Neural progenitor cell (in vitro differentiated cells): ENCODE results near the gene PRCC. TPM values are rescaled to one million over a fixed set of nuclear protein-coding genes. Genes with fewer than 3 reads are reported as not detected.
A peak's percentile ranks its signal among the peaks of the same experiment; 100 is the strongest.

ENCODE experiments used
- DNase-seq: peaks from one replicate; pipeline ENCODE4 v3.0.0-alpha.2; 2016; ENCODE audit warnings: low spot score
- H2AFZ ChIP-seq: fragments of 200-600 bp; sonication (generic); replicated peaks from 2 replicates; pipeline ENCODE4 v1.6.1; 2016; ENCODE audit warnings: antibody characterized with exemption
- H3F3A ChIP-seq: fragments of 200-600 bp; sonication (generic); 2 replicates; pipeline ENCODE4 v1.6.1; 2016; ENCODE audit warnings: antibody characterized with exemption, low read depth
- H3K27ac ChIP-seq: fragments of 200-600 bp; sonication (generic); 2 replicates; pipeline ENCODE4 v1.5.1; 2016; ENCODE audit warnings: mild to moderate bottlenecking
- H3K27me3 ChIP-seq: fragments of 200-600 bp; sonication (generic); 2 replicates; pipeline ENCODE4 v1.6.1; 2016; ENCODE audit warnings: mild to moderate bottlenecking, moderate library complexity
- H3K36me3 ChIP-seq: fragments of 200-600 bp; sonication (generic); 2 replicates; pipeline ENCODE4 v1.5.1; 2016
- H3K4me1 ChIP-seq: fragments of 200-600 bp; sonication (generic); 2 replicates; pipeline ENCODE4 v1.6.1; 2016; ENCODE audit warnings: mixed run types
- H3K4me2 ChIP-seq: fragments of 200-600 bp; sonication (generic); 2 replicates; pipeline ENCODE4 v1.6.1; 2016
- H3K4me3 ChIP-seq: fragments of 200-600 bp; sonication (generic); 2 replicates; pipeline ENCODE4 v1.5.1; 2016
- H3K79me2 ChIP-seq: fragments of 200-600 bp; sonication (generic); 2 replicates; pipeline ENCODE4 v1.6.1; 2016; ENCODE audit warnings: low read depth
- H3K9ac ChIP-seq: fragments of 200-600 bp; sonication (generic); 2 replicates; pipeline ENCODE4 v1.6.1; 2016
- H3K9me3 ChIP-seq: fragments of 200-600 bp; sonication (generic); 2 replicates; pipeline ENCODE4 v1.5.1; 2016; ENCODE audit warnings: low read depth
- H4K20me1 ChIP-seq: fragments of 200-600 bp; sonication (generic); 2 replicates; pipeline ENCODE4 v1.6.1; 2016; ENCODE audit warnings: low read depth
- H3K27ac Mint-ChIP-seq: 3 replicates; pipeline ENCODE4 v1.8.0; 2021; ENCODE audit warnings: mixed read lengths
- H3K27me3 Mint-ChIP-seq: 2 replicates; pipeline ENCODE4 v1.8.0; 2022; ENCODE audit warnings: low read depth, mild to moderate bottlenecking, inconsistent platforms, moderate library complexity, mixed read lengths; ENCODE audit not compliant: insufficient read depth
- H3K36me3 Mint-ChIP-seq: 3 replicates; pipeline ENCODE4 v1.8.0; 2021; ENCODE audit warnings: mixed read lengths
- H3K4me1 Mint-ChIP-seq: 3 replicates; pipeline ENCODE4 v1.8.0; 2021; ENCODE audit warnings: mixed read lengths
- H3K4me3 Mint-ChIP-seq: 3 replicates; pipeline ENCODE4 v1.8.0; 2021; ENCODE audit warnings: mild to moderate bottlenecking, moderate library complexity, mixed read lengths
- H3K9me3 Mint-ChIP-seq: 3 replicates; pipeline ENCODE4 v1.8.0; 2020; ENCODE audit warnings: mixed read lengths
- CTCF ChIP-seq: fragments of 200-600 bp; sonication (generic); IDR thresholded peaks from 2 replicates; pipeline ENCODE4 v1.5.1; 2017; ENCODE audit warnings: antibody characterized with exemption, mild to moderate bottlenecking
- EZH2 ChIP-seq: fragments of 200-600 bp; sonication (generic); IDR thresholded peaks from 2 replicates; pipeline ENCODE4 v1.6.1; 2017; ENCODE audit warnings: antibody characterized with exemption, mild to moderate bottlenecking, moderate library complexity
- EZH2phosphoT487 ChIP-seq: fragments of 200-600 bp; sonication (generic); IDR thresholded peaks from 2 replicates; pipeline ENCODE4 v1.6.1; 2017; ENCODE audit warnings: antibody characterized with exemption
- total RNA-seq: library from RNA; depleted of rRNA; stranded (reverse); fragments of >200 nt; gene quantifications from 2 replicates; pipeline ENCODE4 v1.2.3, GENCODE V29; 2015; ENCODE audit warnings: low replicate concordance

PRCC gene
- total RNA-seq, 1 donor from 2014 or later: 30.1 TPM

GRCh38 chr1:156839426-156840109 lies 72.2 kb downstream of the PRCC start:
- H3K4me2 ChIP-seq: peak overlapping the region; percentile 28
- H3K36me3 Mint-ChIP-seq: peaks cover 2% of the 10 kb centered on the region
- no peak overlapping the region for H3K4me3 ChIP-seq
- H3K4me1 Mint-ChIP-seq: peaks cover 30% of the 10 kb centered on the region
- no peak for TF ChIP-seq EZH2phosphoT487
- TF ChIP-seq CTCF: no peak
- TF ChIP-seq EZH2: no peak
- H3K36me3 ChIP-seq: no peaks in the 10 kb centered on the region
- peak overlapping the region; percentile 8 for H3K27ac Mint-ChIP-seq
- peaks cover 13% of the 10 kb centered on the region for H3K4me1 ChIP-seq
- H2AFZ ChIP-seq: no peak overlapping the region
- H3K9me3 ChIP-seq: no peaks in the 10 kb centered on the region
- H3K9ac ChIP-seq: no peak overlapping the region
- H3K79me2 ChIP-seq: no peaks in the 10 kb centered on the region
- H3K4me3 Mint-ChIP-seq: no peak overlapping the region
- peaks cover 44% of the 10 kb centered on the region for H3K27me3 Mint-ChIP-seq
- DNase-seq: peak; percentile 50
- peaks cover 5% of the 10 kb centered on the region for H3F3A ChIP-seq
- H4K20me1 ChIP-seq: peaks cover 6% of the 10 kb centered on the region
- peaks cover 81% of the 10 kb centered on the region for H3K27me3 ChIP-seq
- H3K9me3 Mint-ChIP-seq: peaks cover 8% of the 10 kb centered on the region
- no peak overlapping the region for H3K27ac ChIP-seq

- Histone ChIP-seq H2AFZ (no peak overlapping the region), H3K4me3 (no peak overlapping the region), H3K27me3 (peaks cover 81% of the 10 kb centered on the region), H3F3A (peaks cover 5% of the 10 kb centered on the region), H4K20me1 (peaks cover 6% of the 10 kb centered on the region), H3K79me2 (no peaks in the 10 kb centered on the region), H3K4me2 (no peak overlapping the region), H3K9me3 (no peaks in the 10 kb centered on the region), H3K9ac (no peak overlapping the region), H3K4me1 (peaks cover 20% of the 10 kb centered on the region), H3K27ac (no peak overlapping the region), H3K36me3 (no peaks in the 10 kb centered on the region)
- peaks cover 8% of the 10 kb centered on the region for H3K9me3 Mint-ChIP-seq
- H3K4me1 Mint-ChIP-seq: peaks cover 30% of the 10 kb centered on the region
- TF ChIP-seq EZH2phosphoT487 (no peak), EZH2 (no peak), CTCF (no peak)
- DNase-seq: no peak
- H3K27ac Mint-ChIP-seq: no peak overlapping the region
- H3K27me3 Mint-ChIP-seq: peaks cover 46% of the 10 kb centered on the region
- peaks cover 2% of the 10 kb centered on the region for H3K36me3 Mint-ChIP-seq
- no peak overlapping the region for H3K4me3 Mint-ChIP-seq
Observed at GRCh38 chr1:156840186-156840897, 73.0 kb downstream of the PRCC start.

- peaks cover 8% of the 10 kb centered on the region for H3K9me3 Mint-ChIP-seq
Observed at GRCh38 chr1:156840898-156841279, 73.6 kb downstream of the PRCC start.

More at GRCh38 chr1:156840898-156841279, 73.6 kb downstream of the PRCC start:
- peaks cover 5% of the 10 kb centered on the region for H3F3A ChIP-seq
- H2AFZ ChIP-seq: no peak overlapping the region
- H3K36me3 ChIP-seq: no peaks in the 10 kb centered on the region
- peak overlapping the region; percentile 53 for H3K27ac Mint-ChIP-seq
- H3K36me3 Mint-ChIP-seq: peaks cover 2% of the 10 kb centered on the region
- peaks cover 6% of the 10 kb centered on the region for H4K20me1 ChIP-seq
- H3K27ac ChIP-seq: no peak overlapping the region
- DNase-seq: no peak
- H3K4me1 Mint-ChIP-seq: peaks cover 30% of the 10 kb centered on the region
- H3K9me3 ChIP-seq: no peaks in the 10 kb centered on the region
- TF ChIP-seq EZH2phosphoT487 (no peak), EZH2 (no peak), CTCF (no peak)
- H3K4me3 ChIP-seq: no peak overlapping the region
- no peak overlapping the region for H3K4me3 Mint-ChIP-seq
- no peak overlapping the region for H3K9ac ChIP-seq
- H3K4me1 ChIP-seq: peaks cover 22% of the 10 kb centered on the region
- H3K27me3 ChIP-seq: peaks cover 81% of the 10 kb centered on the region
- H3K4me2 ChIP-seq: no peak overlapping the region
- H3K27me3 Mint-ChIP-seq: peaks cover 51% of the 10 kb centered on the region
- no peaks in the 10 kb centered on the region for H3K79me2 ChIP-seq
